Measurements from ENCODE around the gene RIMBP2.

DNA sequence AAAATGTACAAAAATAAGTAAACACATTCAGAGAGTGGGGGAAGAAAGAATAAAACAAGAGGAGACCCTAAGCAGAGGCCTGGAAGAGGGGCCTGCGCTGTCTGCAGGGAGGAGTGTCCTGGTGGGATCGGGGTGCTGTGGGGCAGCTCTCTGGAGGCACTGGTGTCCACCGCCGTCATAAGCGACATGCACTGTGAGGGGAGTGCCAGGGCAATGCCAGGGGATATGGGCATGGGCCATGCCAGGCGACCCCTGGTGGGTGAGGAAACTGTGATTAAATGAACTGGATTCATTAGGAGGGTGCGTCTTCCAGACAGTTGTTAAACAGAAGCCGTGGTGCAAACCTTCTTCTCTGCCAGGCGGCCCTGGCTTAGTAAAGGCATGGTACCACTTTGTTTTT, 261.8 kb downstream of the RIMBP2 start:
- TF ChIP-seq SIN3A (IDR thresholded peaks at IDR 0.05; ENCODE audit: borderline replicate concordance, insufficient read depth, low read length) = no peak
- no peak for TF ChIP-seq POLR2AphosphoS5 (IDR thresholded peaks at IDR 0.05; ENCODE audit: low read depth, low read length)

Measured in PFSK-1 (cell line).